GM10266 (cell line): ENCODE data around the gene DCHS2.

Source experiments
- DNase-seq: peaks from one replicate; pipeline ENCODE4 v3.0.0; 2012; ENCODE audit errors: extremely low spot score
- CTCF ChIP-seq: IDR thresholded peaks from 2 replicates; pipeline ENCODE4 v1.5.1; 2012; ENCODE audit warnings: mild to moderate bottlenecking, low read depth; ENCODE audit not compliant: control insufficient read depth, insufficient read depth; ENCODE audit errors: missing control alignments

Gene DCHS2

DNA sequence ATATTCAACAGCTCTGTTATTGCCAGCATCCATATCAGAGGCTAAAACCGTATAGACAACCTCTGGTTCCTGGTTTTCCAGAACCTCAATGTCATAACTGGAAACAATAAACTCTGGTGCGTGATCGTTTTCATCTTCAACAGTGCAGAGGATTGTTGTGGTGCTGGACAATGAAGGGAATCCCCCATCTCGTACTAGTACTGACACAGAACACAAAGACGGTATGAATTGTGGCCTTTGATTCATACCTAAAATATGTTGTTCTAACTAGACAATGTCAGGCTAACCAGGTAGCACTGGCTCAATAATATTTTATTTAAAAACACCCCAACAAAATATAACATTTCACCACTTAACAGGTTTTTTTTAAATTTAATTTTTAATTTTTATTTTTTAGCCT lies 186.9 kb downstream of the DCHS2 start:
- no peak for DNase-seq

DNA sequence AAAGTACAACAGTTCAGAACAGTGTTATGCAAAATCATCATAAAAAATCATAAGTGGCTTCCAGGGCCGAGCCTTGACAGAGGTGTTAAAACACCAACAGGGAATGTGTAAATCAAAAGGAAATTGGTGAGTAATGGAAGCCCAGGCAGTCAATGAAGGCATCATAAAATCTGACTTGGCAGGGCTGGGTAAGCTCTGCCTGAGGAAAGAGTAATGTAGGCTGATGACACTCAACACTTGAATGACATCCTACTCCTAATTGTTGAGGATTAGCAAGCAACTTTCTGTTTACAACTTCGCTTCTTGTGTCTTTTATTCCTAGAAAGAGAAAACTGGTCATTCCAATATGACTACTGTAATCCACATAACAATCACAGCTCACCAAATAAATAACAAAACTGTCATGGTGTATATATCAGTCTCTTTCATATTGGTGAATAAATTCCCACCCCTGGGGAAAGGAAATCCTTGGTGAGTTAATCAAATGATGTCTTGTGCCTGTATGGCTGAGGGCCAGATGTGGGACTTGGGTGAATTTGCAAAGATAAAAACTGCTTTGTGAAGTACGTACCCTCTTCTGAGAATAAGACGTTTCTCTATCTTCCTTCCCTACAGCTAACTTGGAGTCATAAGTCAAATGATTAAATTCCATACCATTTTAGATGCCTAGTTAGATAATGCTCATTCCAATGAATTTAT lies 196.8 kb downstream of the DCHS2 start:
- no peak for TF ChIP-seq CTCF
- DNase-seq: no peak

More for the DNA sequence above, 186.9 kb downstream of the DCHS2 start:
- no peak for TF ChIP-seq CTCF

GRCh38 chr4:154293427-154293826 lies 198.2 kb downstream of the DCHS2 start:
- DNase-seq: no peak
- no peak for TF ChIP-seq CTCF

DNA sequence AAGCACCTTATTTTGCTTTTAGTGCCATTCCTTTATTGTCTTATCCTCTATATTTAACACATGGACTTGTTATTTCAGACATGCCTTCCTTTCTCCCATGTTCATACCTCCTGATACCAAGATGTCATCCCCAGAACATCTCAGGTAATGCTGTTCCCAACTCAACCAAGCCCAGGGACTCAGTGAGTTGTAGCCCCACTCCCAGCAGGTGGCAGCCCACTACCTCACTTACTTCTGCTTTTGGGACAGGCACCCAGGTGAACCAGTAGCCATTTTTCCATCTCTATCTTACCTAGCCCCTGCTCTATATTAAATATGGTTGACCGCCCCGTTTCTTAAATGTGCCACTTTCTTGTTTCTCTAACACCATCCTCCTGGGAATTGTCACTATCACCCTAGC lies 199.0 kb downstream of the DCHS2 start:
- TF ChIP-seq CTCF: no peak
- no peak for DNase-seq

DNA sequence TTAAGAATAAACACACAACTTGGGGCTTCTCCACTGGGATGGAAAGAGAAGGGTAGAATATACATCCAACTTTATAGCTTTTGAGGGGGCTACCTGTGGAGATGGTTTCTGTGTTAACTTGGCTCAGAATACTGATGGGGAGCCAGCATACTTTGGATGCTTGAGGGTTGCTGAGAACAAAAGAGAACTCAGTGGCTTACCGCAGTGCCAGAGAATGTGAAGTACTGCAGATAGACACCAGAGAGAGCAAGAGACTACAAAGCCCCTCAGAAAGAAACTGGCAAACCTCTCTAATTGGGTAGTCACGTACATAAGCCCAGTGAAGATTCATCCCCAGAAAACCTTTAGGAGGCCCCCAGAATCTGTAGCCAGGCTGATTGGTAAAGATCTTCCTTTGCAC lies 214.4 kb downstream of the DCHS2 start:
- no peak for TF ChIP-seq CTCF
- DNase-seq: no peak

DNA sequence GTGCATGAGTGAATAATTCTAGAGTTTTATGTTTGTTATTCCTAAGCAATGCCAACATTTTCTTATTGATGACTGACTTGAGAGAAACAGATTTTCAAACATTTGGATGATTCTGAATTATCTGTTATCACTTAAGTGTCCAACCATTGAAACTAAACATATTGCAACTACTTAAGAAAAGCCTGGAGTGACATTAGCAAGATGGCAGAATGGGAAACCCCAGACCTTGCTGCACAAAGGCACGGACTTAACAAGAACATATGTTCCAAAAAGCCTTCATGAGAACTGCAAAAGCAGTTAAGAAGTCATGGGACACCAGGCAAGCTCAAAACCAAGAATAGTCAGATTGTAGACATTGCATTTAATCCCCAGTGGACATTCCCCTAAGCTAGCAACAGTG lies 215.1 kb downstream of the DCHS2 start:
- TF ChIP-seq CTCF: no peak
- no peak for DNase-seq

GRCh38 chr4:154254999-154255398 lies 236.6 kb downstream of the DCHS2 start:
- TF ChIP-seq CTCF: no peak
- DNase-seq: no peak
